Measurements from ENCODE around the gene SNAI1.
"Not testable (repeated sequence)": the region's sequence is repeated elsewhere in the genome, so short reads cannot be mapped to it uniquely, and the experiment has no call there.

SNAI1 gene

GRCh38 chr20:49964964-49965780, 17.6 kb upstream of the SNAI1 start:
- DNase-seq = peak; percentile 19 to 31

- no peak for DNase-seq
Observed at GRCh38 chr20:49965781-49966305, 16.9 kb upstream of the SNAI1 start.

- DNase-seq = no peak
Observed at GRCh38 chr20:49966861-49967260, 15.9 kb upstream of the SNAI1 start.

- DNase-seq = no peak
Observed at GRCh38 chr20:49969234-49969633, 13.5 kb upstream of the SNAI1 start.

- DNase-seq = no peak
Observed at GRCh38 chr20:49969946-49970345, 12.8 kb upstream of the SNAI1 start.

GRCh38 chr20:49970498-49970897, 12.3 kb upstream of the SNAI1 start:
- no peak for DNase-seq

GRCh38 chr20:49973981-49974380, 8.8 kb upstream of the SNAI1 start:
- no peak for DNase-seq

- no peak for DNase-seq
Observed at GRCh38 chr20:49976542-49976941, 6.2 kb upstream of the SNAI1 start.

- not testable (repeated sequence) for DNase-seq
Observed at GRCh38 chr20:49977740-49978139, 5.0 kb upstream of the SNAI1 start.

GRCh38 chr20:49978685-49979029, 4.1 kb upstream of the SNAI1 start:
- no peak for DNase-seq

- peak; percentile 60 to 68 for DNase-seq
Observed at GRCh38 chr20:49979030-49979832, 3.5 kb upstream of the SNAI1 start.

- DNase-seq = no peak
Observed at GRCh38 chr20:49980140-49981008, 2.4 kb upstream of the SNAI1 start.

- DNase-seq = no peak
Observed at GRCh38 chr20:49981218-49982071, 1.3 kb upstream of the SNAI1 start.

GRCh38 chr20:49982072-49982345, 771 bp upstream of the SNAI1 start:
- no peak for DNase-seq

GRCh38 chr20:49983123-49983847, 505 bp downstream of the SNAI1 start:
- DNase-seq = no peak

- no peak for DNase-seq
Observed at GRCh38 chr20:49983848-49984408, 1.1 kb downstream of the SNAI1 start.

- DNase-seq = no peak
Observed at GRCh38 chr20:49984426-49985153, 1.8 kb downstream of the SNAI1 start.

GRCh38 chr20:49985157-49985556, 2.4 kb downstream of the SNAI1 start:
- no peak for DNase-seq

- DNase-seq = no peak
Observed at GRCh38 chr20:49985617-49986016, 2.8 kb downstream of the SNAI1 start.

- no peak for DNase-seq
Observed at GRCh38 chr20:49986049-49986448, 3.3 kb downstream of the SNAI1 start.

Measured in stimulated activated CD4-positive, alpha-beta T cell treated with anti-CD3 and anti-CD28 coated beads, Interleukin-2, amount 100 ng/mL, for 48 hours (primary cell).